GM19351 (cell line): ENCODE measurements around the gene GINS2.

ENCODE experiments used
- ATAC-seq: cut with Tn5 transposase; IDR thresholded peaks from one replicate; pipeline ENCODE4 v1.9.1; 2021; ENCODE audit warnings: mild to moderate bottlenecking, moderate library complexity; ENCODE audit not compliant: unreplicated experiment

The GINS2 gene

DNA sequence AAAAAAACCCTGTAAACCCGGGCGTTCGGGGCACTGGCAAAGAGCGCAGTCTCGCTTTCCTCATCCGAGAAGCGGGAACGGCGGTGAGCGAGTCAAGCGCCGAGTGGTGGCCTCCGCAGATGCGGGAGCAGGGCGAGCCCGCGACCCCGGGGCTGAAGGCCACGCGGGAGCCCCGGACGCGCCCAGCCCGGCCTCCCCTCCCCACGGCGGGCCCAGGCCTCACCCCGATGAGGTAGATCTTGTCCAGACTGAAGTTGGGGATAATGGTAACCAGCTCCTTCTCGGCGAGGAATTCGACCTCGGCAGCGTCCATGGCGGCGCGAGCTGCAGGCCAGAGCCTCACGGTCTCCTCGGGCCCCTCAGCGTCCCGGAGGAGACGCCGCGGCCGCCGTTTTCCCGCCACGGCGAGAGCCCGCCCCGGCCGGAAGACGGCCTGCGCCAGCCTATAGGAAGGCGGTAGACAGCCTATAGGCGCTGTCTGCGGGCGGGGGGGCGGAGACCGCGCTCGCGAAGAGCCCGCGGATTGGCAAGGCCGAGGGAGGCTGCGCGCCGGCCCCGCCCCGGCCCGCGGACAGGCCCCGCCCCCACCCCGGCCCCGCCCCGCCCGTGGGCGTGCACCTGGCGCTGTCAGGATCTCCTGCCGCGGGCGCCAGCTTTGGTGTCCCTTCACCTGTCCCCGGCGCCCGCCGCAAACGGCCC is at the start of gene GINS2:
GINS2 (minus strand) TSS at position 369 of the 699 bp plus-strand sequence; CDS start at position 313, 56 bp downstream.
- ATAC-seq = peak; percentile 88

DNA sequence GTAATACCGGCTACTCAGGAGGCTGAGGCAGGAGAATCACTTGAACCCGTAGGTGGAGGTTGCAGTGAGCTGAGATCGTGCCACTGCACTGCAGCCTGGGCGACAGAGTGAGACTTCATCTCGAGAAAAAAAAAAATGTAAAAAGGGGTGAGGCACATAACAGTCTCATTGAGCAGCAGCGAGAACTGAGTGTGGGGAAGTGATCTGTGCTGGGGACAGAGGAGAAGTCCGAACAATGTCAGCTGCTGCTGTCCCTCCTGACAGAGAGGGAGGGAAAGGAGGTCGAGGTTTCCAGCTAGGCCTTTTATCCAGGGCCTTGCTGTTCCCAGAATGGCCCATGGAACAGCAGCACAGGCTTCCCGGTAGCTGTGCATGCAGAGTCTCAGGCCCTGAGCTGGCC is 48.2 kb upstream of the GINS2 start:
- no peak for ATAC-seq

DNA sequence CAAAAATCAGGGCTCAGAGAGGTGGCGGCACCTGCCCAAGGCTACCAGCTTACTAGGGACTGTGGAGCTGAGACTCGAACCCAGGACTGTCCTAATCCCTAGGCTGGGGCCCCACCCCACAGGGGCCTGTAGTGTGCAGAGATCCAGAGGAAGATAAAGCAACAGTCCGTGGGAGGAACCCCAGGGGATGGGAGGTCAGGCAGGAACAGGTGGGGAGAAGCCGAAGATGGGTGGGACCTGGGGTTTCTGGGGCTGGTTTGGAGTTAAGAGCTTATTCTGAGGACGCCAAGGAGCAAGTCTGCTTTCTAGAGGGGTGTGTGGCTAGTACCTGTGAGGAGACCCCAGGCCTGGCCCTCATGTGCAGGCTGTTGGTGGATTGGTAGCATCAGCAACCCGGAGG is 47.2 kb upstream of the GINS2 start:
- ATAC-seq = no peak

DNA sequence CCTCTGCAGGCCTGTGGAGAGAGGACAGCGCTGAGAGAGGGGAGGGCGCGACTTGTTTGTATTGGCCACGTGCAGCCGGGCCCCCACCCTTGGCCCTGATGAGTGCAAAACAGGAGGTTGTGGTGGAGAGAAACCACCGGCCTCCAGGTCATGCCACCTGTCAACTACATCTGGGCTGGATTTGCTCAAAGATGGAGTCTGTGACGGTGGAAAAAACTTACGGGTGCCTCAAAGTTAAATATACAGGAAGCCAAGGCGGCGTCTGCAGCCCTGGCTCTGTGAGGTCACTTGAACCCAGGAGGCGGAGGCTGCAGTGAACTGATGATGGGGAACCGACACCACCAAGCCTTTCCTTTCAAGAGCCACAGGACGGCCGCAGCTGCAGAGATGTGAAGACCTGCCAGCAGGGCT is 46.5 kb upstream of the GINS2 start:
- peak; percentile 94 for ATAC-seq

GRCh38 chr16:85734311-85735017 is 45.7 kb upstream of the GINS2 start:
- no peak for ATAC-seq

GRCh38 chr16:85733839-85734170 is 45.1 kb upstream of the GINS2 start:
- ATAC-seq = no peak

DNA sequence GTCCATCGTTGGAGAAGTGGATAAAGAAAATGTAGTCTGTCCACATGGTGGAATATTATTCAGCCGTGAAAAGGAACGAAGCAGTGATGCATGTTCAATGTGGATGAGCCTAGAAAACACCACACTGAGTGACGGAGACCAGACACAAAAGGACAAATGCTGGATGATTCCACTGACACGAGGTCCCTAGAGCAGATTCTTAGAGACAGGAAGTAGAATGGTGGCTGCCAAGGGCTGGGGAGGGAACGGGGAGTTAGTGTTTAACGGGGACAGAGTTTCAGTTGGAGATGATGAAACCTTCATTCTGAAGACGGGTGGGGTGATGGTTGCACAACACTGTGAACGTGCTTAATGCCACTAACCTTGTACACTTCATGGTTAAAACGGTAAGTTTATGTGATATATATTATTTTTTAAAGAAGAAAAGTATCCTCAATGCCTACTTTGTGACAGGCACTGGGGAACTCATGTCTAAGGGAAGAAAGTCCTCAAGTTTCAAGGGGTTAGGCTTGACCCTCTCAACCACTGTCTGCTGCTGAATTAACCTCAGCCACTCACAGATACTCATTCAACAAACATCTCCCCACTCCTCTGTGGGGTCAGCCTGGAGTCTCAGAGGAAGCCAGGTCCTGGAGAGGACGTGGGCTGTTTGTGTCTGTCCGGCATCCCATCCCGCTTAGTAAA is 44.5 kb upstream of the GINS2 start:
- ATAC-seq = no peak

DNA sequence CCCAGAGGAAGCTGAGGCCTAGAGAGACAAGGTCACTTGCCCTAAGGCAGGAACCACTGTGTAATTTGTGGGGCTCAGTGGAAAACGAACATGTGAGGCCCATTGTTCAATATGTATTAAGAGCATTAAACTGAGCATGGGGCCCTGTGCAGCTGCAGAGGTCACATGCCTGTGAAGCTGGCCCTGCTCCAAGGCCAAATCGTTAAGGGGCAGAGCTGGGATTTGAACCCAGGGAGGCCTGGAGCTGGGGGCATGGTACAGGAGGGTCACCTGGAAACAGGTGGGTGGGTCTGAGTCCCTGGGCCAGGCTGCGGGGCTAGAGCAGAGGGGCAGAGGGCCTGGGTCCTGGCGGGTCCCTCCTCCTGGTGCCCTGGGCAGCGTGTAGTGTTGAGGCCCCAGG is 42.4 kb upstream of the GINS2 start:
- no peak for ATAC-seq

DNA sequence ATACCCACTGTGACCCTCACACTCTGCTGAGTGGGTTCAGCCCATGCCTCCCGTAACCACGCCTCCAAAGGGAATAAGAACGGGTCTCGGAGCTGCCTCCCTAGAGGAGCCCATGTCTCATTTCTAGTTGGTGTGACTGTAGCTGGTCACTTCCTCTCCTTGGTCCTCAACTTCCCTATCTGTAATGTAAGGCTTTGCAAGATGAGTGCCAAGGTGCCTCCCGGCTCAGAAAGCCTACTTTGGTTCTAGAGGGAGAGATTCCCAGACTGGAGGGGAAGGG is 41.4 kb upstream of the GINS2 start:
- no peak for ATAC-seq

DNA sequence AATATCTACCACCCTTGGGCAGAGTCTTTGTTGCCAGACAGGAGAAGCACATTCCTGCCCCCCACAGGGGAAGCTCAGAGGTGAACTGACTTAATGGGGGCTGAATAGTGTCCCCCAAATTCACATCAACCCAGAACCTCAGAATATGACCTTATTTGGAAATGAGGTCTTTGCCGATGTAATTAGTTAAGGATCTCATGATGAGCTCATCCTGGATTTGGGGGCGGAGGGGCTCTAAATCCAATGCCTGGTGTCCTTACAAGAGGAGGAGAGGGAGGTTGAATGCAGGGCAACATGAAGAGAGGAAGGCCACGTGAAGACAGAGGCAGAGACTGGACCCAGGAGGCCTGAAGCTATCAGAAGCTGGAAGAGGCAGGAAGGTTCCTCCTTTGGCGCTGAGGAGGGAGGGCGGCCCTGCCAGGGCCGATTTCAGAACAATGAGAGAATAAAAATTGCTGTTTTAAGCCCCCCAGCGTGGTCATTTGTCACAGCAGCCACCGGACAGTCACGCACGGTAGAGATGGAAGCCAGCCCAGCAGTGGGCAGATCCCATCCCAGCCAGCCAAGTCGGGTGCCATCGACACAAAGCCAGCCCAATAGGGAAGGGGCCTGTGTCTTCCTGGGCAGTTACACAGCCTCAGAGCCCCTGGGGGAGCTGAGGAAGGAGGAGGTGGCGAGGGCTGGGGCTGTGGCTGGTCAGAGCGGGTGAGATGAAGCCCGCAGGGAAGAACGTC is 40.9 kb upstream of the GINS2 start:
- ATAC-seq = no peak

GRCh38 chr16:85728879-85729278 is 40.1 kb upstream of the GINS2 start:
- no peak for ATAC-seq

DNA sequence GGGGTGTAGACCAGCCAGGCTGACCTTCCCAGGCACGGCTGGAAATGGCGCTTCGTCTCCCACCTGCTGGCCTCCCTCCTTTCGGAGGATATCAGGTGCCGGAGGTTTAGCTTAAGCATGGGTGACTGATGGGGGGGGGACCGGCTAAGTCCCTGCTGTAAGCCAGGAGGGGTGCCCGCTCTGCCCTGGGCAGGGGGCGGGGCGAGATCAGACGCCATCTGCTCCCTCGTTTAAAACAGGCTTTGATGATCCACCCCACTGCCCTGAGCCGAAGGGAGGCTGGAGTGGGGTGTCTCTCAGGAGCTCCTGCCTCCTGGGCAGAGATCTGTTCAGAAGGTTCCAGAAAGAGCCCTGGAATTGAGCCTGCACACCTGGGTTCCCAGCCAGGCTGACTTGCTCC is 36.2 kb upstream of the GINS2 start:
- no peak for ATAC-seq

- ATAC-seq = no peak
These were observed 35.5 kb upstream of the GINS2 start for GRCh38 chr16:85724126-85724879.

GRCh38 chr16:85722128-85722893 is 33.6 kb upstream of the GINS2 start:
- ATAC-seq = no peak

GRCh38 chr16:85720302-85720637 is 31.5 kb upstream of the GINS2 start:
- ATAC-seq = no peak

DNA sequence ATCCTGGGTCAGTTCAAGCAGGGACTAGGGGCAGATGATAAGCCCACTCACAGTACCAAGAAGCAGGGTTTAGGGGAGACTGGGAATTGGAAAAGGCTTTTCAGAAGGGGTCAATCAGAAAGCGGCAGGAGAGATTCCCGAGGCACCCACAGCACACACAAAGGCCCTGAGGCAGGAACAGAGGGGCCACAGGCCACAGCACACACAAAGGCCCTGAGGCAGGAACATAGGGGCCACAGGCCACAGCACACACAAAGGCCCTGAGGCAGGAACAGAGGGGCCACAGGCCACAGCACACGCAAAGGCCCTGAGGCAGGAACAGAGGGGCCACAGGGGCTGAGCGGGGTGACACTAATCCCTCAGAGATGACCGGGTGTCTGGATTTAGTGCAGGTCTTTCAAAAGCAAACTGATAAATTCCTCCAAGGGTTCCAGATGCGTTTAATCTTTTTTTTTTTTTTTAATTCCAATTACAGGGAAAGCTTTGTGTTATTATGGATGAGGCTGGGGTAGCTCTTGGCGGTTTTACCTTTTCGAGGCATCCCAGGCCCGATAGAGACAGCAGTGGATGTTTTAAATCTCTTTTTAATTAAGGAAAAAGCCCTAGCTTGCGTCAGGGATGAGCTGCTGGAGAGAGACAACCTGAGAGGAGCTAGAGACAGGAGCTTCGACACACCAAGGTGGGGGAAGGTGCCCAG is 31.0 kb upstream of the GINS2 start:
- ATAC-seq = no peak

DNA sequence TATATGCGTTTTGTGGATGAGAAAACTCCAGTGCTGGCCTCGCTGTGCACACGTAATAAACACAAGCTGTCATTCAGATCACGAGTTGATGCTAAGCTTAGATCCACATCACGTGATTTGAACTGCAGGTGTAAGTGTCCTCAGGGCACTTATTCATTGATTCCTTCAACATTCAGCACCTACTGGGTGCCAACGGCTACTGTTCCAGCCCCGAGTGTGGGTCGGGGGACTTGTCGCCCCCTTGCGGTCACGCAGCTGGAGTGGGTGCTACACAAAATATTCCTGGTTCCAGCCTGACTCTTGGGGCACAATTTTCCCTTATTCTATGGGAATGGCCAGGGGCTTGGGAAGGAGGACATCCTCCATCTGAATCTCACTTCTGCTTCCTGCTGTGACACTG is 29.9 kb upstream of the GINS2 start:
- ATAC-seq = no peak

GRCh38 chr16:85718153-85718477 is 29.4 kb upstream of the GINS2 start:
- ATAC-seq = no peak

DNA sequence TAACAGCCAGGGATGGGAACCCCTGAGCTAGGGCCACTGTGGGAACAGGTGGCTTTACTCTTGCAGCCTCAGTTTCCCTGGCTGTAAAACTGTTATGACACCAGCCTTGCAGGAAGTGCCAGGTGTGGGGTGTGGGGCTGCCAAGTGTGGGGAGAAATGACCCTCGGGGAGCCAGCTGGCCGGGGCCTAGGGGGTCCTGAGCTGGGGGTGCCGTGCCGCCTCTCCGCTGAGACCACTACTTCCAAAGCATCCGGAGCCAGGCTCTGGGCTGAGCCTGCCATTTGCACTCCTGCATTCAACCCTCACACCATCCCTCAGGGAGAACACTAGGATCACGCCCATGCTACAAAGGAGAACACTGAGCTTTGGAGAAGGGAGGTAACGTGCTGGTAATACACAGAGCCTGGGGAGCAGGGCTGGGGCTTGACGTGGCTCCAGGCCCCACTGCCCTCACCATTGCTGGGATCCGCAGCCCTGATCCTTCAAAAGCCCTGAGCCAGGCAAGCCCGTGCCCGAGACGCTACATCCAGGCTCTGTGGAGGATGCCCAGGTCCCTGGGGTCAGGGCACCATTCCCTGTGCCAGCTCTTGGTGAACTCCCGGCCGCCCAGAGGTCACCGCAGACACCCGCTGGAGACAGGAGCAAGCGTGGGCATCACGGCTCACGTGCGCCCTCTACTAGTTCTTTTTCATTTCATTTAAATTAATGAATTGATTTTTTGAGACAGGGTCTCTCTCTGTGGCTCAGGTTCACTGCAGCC is 28.8 kb upstream of the GINS2 start:
- ATAC-seq = no peak
